ENCODE results near the gene TIGIT. TPM values are rescaled to one million over a fixed set of nuclear protein-coding genes. Genes with fewer than 3 reads are reported as not detected.

TIGIT gene
- total RNA-seq, 1 donor from 2014 or later, result 5.5 TPM

- DNase-seq (ENCODE audit: low spot score), result no peak
These were observed 57.4 kb downstream of the TIGIT start for GRCh38 chr3:114351123-114351821.

GRCh38 chr3:114351822-114352145 lies 58.0 kb downstream of the TIGIT start:
- no peak for DNase-seq (ENCODE audit: low spot score)

- no peak for DNase-seq (ENCODE audit: low spot score)
These were observed 61.8 kb downstream of the TIGIT start for GRCh38 chr3:114355653-114356052.

- no peak for DNase-seq (ENCODE audit: low spot score)
These were observed 62.2 kb downstream of the TIGIT start for GRCh38 chr3:114356066-114356465.

GRCh38 chr3:114356525-114356924 lies 62.7 kb downstream of the TIGIT start:
- DNase-seq (ENCODE audit: low spot score), result no peak

Other genes starting within 250 kb of the TIGIT start
- gene CCDC191, start 237.5 kb upstream of the TIGIT start, total RNA-seq (ENCODE audit: insufficient read depth, low replicate concordance), result 3.4 TPM
- gene QTRT2, start 237.3 kb upstream of the TIGIT start, total RNA-seq (ENCODE audit: insufficient read depth, low replicate concordance), result 15.6 TPM
- gene DRD3, start 115.0 kb upstream of the TIGIT start, total RNA-seq (ENCODE audit: insufficient read depth, low replicate concordance), result 0.72 TPM
- gene ZNF80, start 56.5 kb upstream of the TIGIT start, total RNA-seq (ENCODE audit: insufficient read depth, low replicate concordance), result 2.4 TPM